HepG2 (cell line): ENCODE data around the gene SDK1. TPM values are rescaled to one million over a fixed set of nuclear protein-coding genes. Genes with fewer than 3 reads are reported as not detected.

Source experiments
- ARID2 ChIP-seq: sonication (generic); formaldehyde crosslinking; IDR thresholded peaks from 2 replicates; pipeline ENCODE4 v1.8.1; 2022; ENCODE audit warnings: mild to moderate bottlenecking, missing genetic modification reagents, borderline replicate concordance
- ETV6 ChIP-seq: sonication (generic); formaldehyde crosslinking; conservative IDR thresholded peaks from 2 replicates; pipeline ENCODE4 v1.4.0; 2020; ENCODE audit warnings: missing genetic modification reagents
- JDP2 ChIP-seq: sonication (generic); formaldehyde crosslinking; IDR thresholded peaks from 2 replicates; pipeline ENCODE4 v1.8.1; 2022; ENCODE audit warnings: missing genetic modification reagents, borderline replicate concordance
- PLSCR1 ChIP-seq: sonication (generic); formaldehyde crosslinking; IDR thresholded peaks from 2 replicates; pipeline ENCODE4 v1.5.0; 2020; ENCODE audit warnings: missing genetic modification reagents, mild to moderate bottlenecking, borderline replicate concordance
- RCOR2 ChIP-seq: IDR thresholded peaks from 2 replicates; pipeline ENCODE4 v1.6.1; 2016; ENCODE audit warnings: missing biosample characterization, missing genetic modification reagents
- REXO4 ChIP-seq: sonication (generic); formaldehyde crosslinking; IDR thresholded peaks from 2 replicates; pipeline ENCODE4 v1.8.0; 2022; ENCODE audit warnings: missing genetic modification reagents, mild to moderate bottlenecking, borderline replicate concordance
- RNF2 ChIP-seq: fragments of 450-650 bp; conservative IDR thresholded peaks from 2 replicates; pipeline ENCODE4 v1.6.1; 2016; ENCODE audit warnings: low read depth
- TBX2 ChIP-seq: sonication (generic); formaldehyde crosslinking; IDR thresholded peaks from 2 replicates; pipeline ENCODE4 v1.5.0; 2020; ENCODE audit warnings: missing genetic modification reagents, mild to moderate bottlenecking, borderline replicate concordance
- TEAD3 ChIP-seq: optimal IDR thresholded peaks from 2 replicates; pipeline ENCODE3; 2016; ENCODE audit warnings: borderline replicate concordance
- ZBTB20 ChIP-seq: sonication (generic); formaldehyde crosslinking; IDR thresholded peaks from 2 replicates; pipeline ENCODE4 v1.8.1; 2023; ENCODE audit warnings: missing genetic modification reagents, low read depth, mild to moderate bottlenecking, borderline replicate concordance
- ZNF263 ChIP-seq: sonication (generic); formaldehyde crosslinking; IDR thresholded peaks from 2 replicates; pipeline ENCODE4 v1.4.0; 2020; ENCODE audit warnings: missing genetic modification reagents
- ZNF274 ChIP-seq: sonication (generic); formaldehyde crosslinking; IDR thresholded peaks from 2 replicates; pipeline ENCODE4 v1.5.1; 2020; ENCODE audit warnings: mild to moderate bottlenecking, missing genetic modification reagents
- ZNF574 ChIP-seq: sonication (generic); formaldehyde crosslinking; IDR thresholded peaks from 2 replicates; pipeline ENCODE4 v1.4.0; 2020; ENCODE audit warnings: missing genetic modification reagents
- ZNF777 ChIP-seq: sonication (generic); formaldehyde crosslinking; IDR thresholded peaks from 2 replicates; pipeline ENCODE4 v1.4.0; 2020; ENCODE audit warnings: missing genetic modification reagents
- polyA plus RNA-seq, 8 experiments: library from polyadenylated mRNA; depleted of rRNA in 3 of 8; stranded (reverse) in 7 of 8; unstranded in 1 of 8; fragments of >200 nt; fragmentation: Illumina TruSeq in 4 of 8; extraction: Trizol in 4 of 8; gene quantifications; 2 replicates each; pipeline versions ENCODE4 v1.2.1 to v1.2.3, GENCODE V29; 2011 to 2016; ENCODE audit warnings: low read depth in 4 of 8, missing spikeins in 1 of 8, mixed read lengths in 1 of 8; ENCODE audit not compliant: insufficient read depth in 1 of 8
- total RNA-seq, 5 experiments: library from RNA; depleted of rRNA; stranded (reverse); fragments of >200 nt; fragmentation: Illumina TruSeq; extraction: Trizol; gene quantifications; 2 replicates each; pipeline ENCODE4 v1.2.3, GENCODE V29; 2016; ENCODE audit warnings: low read depth in 1 of 5
- TF ChIP-seq, protein P1 (sequence below): IDR thresholded peaks from 2 replicates; pipeline ENCODE4 v1.6.1; 2016; ENCODE audit warnings: low read depth, borderline replicate concordance
- TF ChIP-seq, protein P2 (sequence below): sonication (generic); formaldehyde crosslinking; IDR thresholded peaks from 2 replicates; pipeline ENCODE4 v1.4.0; 2020; ENCODE audit warnings: missing genetic modification reagents
- TF ChIP-seq, protein P3 (sequence below): sonication (generic); formaldehyde crosslinking; IDR thresholded peaks from 2 replicates; pipeline ENCODE4 v1.5.1; 2020; ENCODE audit warnings: missing genetic modification reagents, mild to moderate bottlenecking, borderline replicate concordance

The SDK1 gene
- total and polyA plus RNA-seq, 2 of the 13 experiments (the other 11 are each of a cell fraction or from before 2014, with no cell fraction given) = 0.35 to 2.4 TPM

DNA sequence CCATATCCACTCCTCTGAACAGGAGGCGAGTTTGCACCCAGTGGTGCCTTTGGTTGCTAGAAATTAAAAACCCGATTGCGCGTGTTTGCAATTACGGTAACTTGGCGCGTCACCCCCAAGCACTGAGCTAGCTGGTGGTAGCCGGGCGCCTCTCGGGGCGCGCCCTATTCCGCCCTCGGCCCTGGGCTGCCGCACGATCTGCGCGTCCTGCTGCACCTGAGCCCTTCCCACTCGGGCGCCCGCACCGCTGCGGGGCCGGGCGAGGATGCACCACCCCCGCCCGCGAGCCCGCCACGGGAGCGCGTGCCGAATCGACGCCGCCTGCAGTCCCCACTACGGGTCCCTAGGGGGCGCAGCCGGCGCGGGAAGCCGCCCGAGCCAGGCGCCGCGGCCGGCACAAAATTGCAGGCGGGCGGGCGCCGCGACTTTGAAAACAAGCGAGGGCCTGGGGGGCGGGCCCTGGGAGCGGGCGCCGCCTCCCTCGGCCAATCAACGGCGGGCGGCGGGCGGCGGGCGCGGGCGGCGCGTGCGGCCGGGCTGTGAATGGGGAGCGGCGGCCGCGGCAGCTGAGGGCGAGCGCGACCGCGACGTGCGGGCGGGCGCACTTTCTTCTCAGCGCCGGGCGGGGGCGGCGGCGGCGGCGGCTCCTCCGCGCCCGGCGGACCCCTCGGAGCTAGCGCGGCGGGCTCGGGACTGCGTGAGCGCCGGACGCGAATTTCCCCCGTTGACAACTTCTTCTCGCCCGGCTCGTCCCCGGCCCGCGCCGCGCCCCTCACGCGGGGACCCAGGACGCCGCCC lies at the start of gene SDK1 (continued):
- TF ChIP-seq, protein P1, sequence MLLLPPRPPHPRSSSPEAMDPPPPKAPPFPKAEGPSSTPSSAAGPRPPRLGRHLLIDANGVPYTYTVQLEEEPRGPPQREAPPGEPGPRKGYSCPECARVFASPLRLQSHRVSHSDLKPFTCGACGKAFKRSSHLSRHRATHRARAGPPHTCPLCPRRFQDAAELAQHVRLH (CRISPR knock-in tag) = peak; percentile 51; the same call in 1 of the 2 replicates
- TF ChIP-seq ZNF574 (CRISPR knock-in tag) = peak; percentile 70
- 0 out of 2 replicates have a peak, but pooled peaks have one; percentile 17 for TF ChIP-seq ZNF263 (CRISPR knock-in tag)
- peak; percentile 85 for TF ChIP-seq ZNF777 (CRISPR knock-in tag)
- no peak for TF ChIP-seq REXO4
- TF ChIP-seq TEAD3 (CRISPR knock-in tag) = peak; percentile 40
- TF ChIP-seq, protein P2, sequence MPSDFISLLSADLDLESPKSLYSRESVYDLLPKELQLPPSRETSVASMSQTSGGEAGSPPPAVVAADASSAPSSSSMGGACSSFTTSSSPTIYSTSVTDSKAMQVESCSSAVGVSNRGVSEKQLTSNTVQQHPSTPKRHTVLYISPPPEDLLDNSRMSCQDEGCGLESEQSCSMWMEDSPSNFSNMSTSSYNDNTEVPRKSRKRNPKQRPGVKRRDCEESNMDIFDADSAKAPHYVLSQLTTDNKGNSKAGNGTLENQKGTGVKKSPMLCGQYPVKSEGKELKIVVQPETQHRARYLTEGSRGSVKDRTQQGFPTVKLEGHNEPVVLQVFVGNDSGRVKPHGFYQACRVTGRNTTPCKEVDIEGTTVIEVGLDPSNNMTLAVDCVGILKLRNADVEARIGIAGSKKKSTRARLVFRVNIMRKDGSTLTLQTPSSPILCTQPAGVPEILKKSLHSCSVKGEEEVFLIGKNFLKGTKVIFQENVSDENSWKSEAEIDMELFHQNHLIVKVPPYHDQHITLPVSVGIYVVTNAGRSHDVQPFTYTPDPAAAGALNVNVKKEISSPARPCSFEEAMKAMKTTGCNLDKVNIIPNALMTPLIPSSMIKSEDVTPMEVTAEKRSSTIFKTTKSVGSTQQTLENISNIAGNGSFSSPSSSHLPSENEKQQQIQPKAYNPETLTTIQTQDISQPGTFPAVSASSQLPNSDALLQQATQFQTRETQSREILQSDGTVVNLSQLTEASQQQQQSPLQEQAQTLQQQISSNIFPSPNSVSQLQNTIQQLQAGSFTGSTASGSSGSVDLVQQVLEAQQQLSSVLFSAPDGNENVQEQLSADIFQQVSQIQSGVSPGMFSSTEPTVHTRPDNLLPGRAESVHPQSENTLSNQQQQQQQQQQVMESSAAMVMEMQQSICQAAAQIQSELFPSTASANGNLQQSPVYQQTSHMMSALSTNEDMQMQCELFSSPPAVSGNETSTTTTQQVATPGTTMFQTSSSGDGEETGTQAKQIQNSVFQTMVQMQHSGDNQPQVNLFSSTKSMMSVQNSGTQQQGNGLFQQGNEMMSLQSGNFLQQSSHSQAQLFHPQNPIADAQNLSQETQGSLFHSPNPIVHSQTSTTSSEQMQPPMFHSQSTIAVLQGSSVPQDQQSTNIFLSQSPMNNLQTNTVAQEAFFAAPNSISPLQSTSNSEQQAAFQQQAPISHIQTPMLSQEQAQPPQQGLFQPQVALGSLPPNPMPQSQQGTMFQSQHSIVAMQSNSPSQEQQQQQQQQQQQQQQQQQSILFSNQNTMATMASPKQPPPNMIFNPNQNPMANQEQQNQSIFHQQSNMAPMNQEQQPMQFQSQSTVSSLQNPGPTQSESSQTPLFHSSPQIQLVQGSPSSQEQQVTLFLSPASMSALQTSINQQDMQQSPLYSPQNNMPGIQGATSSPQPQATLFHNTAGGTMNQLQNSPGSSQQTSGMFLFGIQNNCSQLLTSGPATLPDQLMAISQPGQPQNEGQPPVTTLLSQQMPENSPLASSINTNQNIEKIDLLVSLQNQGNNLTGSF (CRISPR knock-in tag) = 0 out of 2 replicates have a peak, but pooled peaks have one; percentile 50
- TF ChIP-seq, protein P3, sequence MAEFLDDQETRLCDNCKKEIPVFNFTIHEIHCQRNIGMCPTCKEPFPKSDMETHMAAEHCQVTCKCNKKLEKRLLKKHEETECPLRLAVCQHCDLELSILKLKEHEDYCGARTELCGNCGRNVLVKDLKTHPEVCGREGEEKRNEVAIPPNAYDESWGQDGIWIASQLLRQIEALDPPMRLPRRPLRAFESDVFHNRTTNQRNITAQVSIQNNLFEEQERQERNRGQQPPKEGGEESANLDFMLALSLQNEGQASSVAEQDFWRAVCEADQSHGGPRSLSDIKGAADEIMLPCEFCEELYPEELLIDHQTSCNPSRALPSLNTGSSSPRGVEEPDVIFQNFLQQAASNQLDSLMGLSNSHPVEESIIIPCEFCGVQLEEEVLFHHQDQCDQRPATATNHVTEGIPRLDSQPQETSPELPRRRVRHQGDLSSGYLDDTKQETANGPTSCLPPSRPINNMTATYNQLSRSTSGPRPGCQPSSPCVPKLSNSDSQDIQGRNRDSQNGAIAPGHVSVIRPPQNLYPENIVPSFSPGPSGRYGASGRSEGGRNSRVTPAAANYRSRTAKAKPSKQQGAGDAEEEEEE = no peak
- TF ChIP-seq ZBTB20 (CRISPR knock-in tag) = no peak
- no peak for TF ChIP-seq ARID2
- TF ChIP-seq TBX2 (CRISPR knock-in tag) = no peak
- TF ChIP-seq JDP2 (CRISPR knock-in tag) = no peak
- no peak for TF ChIP-seq ZNF274 (CRISPR knock-in tag)
- peak; percentile 84 for TF ChIP-seq RNF2
- TF ChIP-seq RCOR2 (CRISPR knock-in tag) = no peak
- TF ChIP-seq PLSCR1 = no peak
- TF ChIP-seq ETV6 (CRISPR knock-in tag) = no peak
